Activated B cell treated with CpG ODN at 0.5 μM for 24 hours (primary cell): ENCODE results near the gene THBS1. TPM values are rescaled to one million over a fixed set of nuclear protein-coding genes. Genes with fewer than 3 reads are reported as not detected.

Experiments
- ATAC-seq: fragments of 200-7000 bp; cut with Tn5 transposase; one replicate; pipeline ENCODE4 v1.10.0; 2021; ENCODE audit warnings: low read depth, mild to moderate bottlenecking, moderate library complexity
- CTCF ChIA-PET: fragments of 350-600 bp; sonication (Branson Sonifier 250); formaldehyde crosslinking; loops from one replicate; lab custom pipeline; 2021; ENCODE audit warnings: antibody characterized with exemption; lab: Charles Lee
- POLR2A ChIA-PET: fragments of 350-600 bp; sonication (Branson Sonifier 250); formaldehyde crosslinking; loops from one replicate; lab custom pipeline; 2021; ENCODE audit warnings: antibody characterized with exemption; lab: Charles Lee
- DNase-seq: peaks from one replicate; pipeline ENCODE4 v3.0.0; 2022
- H3K27ac Mint-ChIP-seq: one replicate; pipeline ENCODE4 v1.8.0; 2020; ENCODE audit warnings: mixed read lengths
- H3K27me3 Mint-ChIP-seq: one replicate; pipeline ENCODE4 v1.8.0; 2021; ENCODE audit warnings: mixed read lengths
- H3K36me3 Mint-ChIP-seq: one replicate; pipeline ENCODE4 v1.8.0; 2021; ENCODE audit warnings: low read depth, mixed read lengths
- H3K4me1 Mint-ChIP-seq: one replicate; pipeline ENCODE4 v1.8.0; 2021; ENCODE audit warnings: mixed read lengths
- H3K4me3 Mint-ChIP-seq: one replicate; pipeline ENCODE4 v1.8.0; 2020; ENCODE audit warnings: mild to moderate bottlenecking, mixed read lengths
- H3K9me3 Mint-ChIP-seq: one replicate; pipeline ENCODE4 v1.8.0; 2020; ENCODE audit warnings: mixed read lengths
- intact Hi-C: fragments of 100-400 bp; cut with micrococcal nuclease; formaldehyde crosslinking; loops from one replicate; pipeline ENCODE4 v1.15.1; 2024
- total RNA-seq: library from RNA; stranded (reverse); gene quantifications from 2 replicates; pipeline ENCODE4 v1.2.3, GENCODE V29; 2022
- TF ChIP-seq, protein P1 (sequence below): fragments of 200-600 bp; IDR thresholded peaks from one replicate; pipeline ENCODE4 v1.8.0; 2022; ENCODE audit warnings: antibody characterized with exemption, mild to moderate bottlenecking

The THBS1 gene
- total RNA-seq, 1 donor from 2014 or later: 1.7 TPM

- intact Hi-C loops: no loop called here
- no peak for DNase-seq
- ChIA-PET CTCF (no interaction called here), POLR2A (no interaction called here)
- TF ChIP-seq, protein P1, sequence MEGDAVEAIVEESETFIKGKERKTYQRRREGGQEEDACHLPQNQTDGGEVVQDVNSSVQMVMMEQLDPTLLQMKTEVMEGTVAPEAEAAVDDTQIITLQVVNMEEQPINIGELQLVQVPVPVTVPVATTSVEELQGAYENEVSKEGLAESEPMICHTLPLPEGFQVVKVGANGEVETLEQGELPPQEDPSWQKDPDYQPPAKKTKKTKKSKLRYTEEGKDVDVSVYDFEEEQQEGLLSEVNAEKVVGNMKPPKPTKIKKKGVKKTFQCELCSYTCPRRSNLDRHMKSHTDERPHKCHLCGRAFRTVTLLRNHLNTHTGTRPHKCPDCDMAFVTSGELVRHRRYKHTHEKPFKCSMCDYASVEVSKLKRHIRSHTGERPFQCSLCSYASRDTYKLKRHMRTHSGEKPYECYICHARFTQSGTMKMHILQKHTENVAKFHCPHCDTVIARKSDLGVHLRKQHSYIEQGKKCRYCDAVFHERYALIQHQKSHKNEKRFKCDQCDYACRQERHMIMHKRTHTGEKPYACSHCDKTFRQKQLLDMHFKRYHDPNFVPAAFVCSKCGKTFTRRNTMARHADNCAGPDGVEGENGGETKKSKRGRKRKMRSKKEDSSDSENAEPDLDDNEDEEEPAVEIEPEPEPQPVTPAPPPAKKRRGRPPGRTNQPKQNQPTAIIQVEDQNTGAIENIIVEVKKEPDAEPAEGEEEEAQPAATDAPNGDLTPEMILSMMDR: no peak
- H3K36me3 Mint-ChIP-seq: no peaks in the 10 kb centered on the region
- no peak overlapping the region for H3K27ac Mint-ChIP-seq
- H3K4me1 Mint-ChIP-seq: no peaks in the 10 kb centered on the region
- H3K27me3 Mint-ChIP-seq: peaks cover 12% of the 10 kb centered on the region
- no peaks in the 10 kb centered on the region for H3K9me3 Mint-ChIP-seq
- no peak overlapping the region for H3K4me3 Mint-ChIP-seq
- ATAC-seq: no peak
These were observed 7.6 kb upstream of the THBS1 start for GRCh38 chr15:39573287-39573686.

DNA sequence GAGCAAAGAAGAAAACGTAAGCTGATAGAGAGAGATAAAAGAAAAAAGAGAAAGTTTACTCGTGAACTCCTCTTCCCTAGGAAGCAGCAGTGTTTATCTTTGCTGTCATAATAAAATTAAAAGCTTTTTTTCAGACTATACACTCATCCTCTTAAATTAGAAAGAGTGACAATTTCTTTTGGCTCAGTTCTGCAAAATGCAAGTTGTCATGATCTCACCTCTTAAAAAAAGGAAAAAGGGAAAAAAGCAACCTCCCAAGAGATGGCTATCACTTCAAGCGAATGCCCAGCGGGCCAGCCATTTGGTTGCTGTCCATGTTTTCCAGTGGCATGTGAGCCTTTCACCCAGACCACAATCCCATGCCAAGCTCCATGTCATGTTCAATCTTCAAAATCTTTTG, 7.0 kb upstream of the THBS1 start:
- intact Hi-C loops: no loop called here
- no peak for ATAC-seq
- ChIA-PET CTCF (no interaction called here), POLR2A (no interaction called here)
- no peaks in the 10 kb centered on the region for H3K36me3 Mint-ChIP-seq
- no peaks in the 10 kb centered on the region for H3K4me1 Mint-ChIP-seq
- TF ChIP-seq, protein P1: no peak
- H3K9me3 Mint-ChIP-seq: no peaks in the 10 kb centered on the region
- DNase-seq: no peak
- H3K4me3 Mint-ChIP-seq: no peak overlapping the region
- H3K27me3 Mint-ChIP-seq: peaks cover 17% of the 10 kb centered on the region
- no peak overlapping the region for H3K27ac Mint-ChIP-seq

DNA sequence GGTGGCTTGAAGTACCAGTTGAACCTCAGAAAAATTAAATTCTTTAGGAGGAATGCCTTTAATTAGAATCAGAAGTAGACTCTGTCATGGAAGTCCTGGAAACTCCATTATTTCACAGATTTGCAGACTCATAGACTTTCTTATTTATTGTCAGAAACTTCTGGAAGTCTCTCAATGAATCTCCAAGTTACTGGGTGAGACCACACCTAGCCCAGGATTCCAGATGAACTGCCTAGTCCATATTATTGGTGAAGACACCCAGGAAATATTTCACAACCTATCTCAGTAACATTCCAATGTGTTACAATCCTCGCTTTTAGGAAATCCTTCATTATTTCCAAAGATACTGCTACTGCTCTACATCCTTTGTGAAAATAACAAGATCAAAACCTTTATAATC, 6.5 kb upstream of the THBS1 start:
- Mint-ChIP-seq H3K27me3 (peaks cover 23% of the 10 kb centered on the region), H3K27ac (no peak overlapping the region), H3K4me3 (no peak overlapping the region), H3K36me3 (no peaks in the 10 kb centered on the region), H3K9me3 (no peaks in the 10 kb centered on the region), H3K4me1 (no peaks in the 10 kb centered on the region)
- intact Hi-C loops: no loop called here
- DNase-seq (no peak), ATAC-seq (no peak)
- CTCF ChIA-PET: no interaction called here
- POLR2A ChIA-PET: no interaction called here
- TF ChIP-seq, protein P1: no peak

GRCh38 chr15:39575180-39575579, 5.7 kb upstream of the THBS1 start:
- intact Hi-C loops: no loop called here
- H3K27me3 Mint-ChIP-seq: peaks cover 30% of the 10 kb centered on the region
- no peak for DNase-seq
- ChIA-PET CTCF (no interaction called here), POLR2A (no interaction called here)
- no peak for ATAC-seq
- H3K4me3 Mint-ChIP-seq: no peak overlapping the region
- no peaks in the 10 kb centered on the region for H3K9me3 Mint-ChIP-seq
- peaks cover 2% of the 10 kb centered on the region for H3K4me1 Mint-ChIP-seq
- TF ChIP-seq, protein P1: no peak
- H3K27ac Mint-ChIP-seq: no peak overlapping the region
- no peaks in the 10 kb centered on the region for H3K36me3 Mint-ChIP-seq

GRCh38 chr15:39578851-39579486, 1.9 kb upstream of the THBS1 start:
- H3K9me3 Mint-ChIP-seq: no peaks in the 10 kb centered on the region
- H3K4me1 Mint-ChIP-seq: peaks cover 8% of the 10 kb centered on the region
- ChIA-PET POLR2A (no interaction called here), CTCF (no interaction called here)
- intact Hi-C loops: no loop called here
- TF ChIP-seq, protein P1: no peak
- no peaks in the 10 kb centered on the region for H3K36me3 Mint-ChIP-seq
- peaks cover 46% of the 10 kb centered on the region for H3K27me3 Mint-ChIP-seq
- no peak overlapping the region for H3K4me3 Mint-ChIP-seq
- ATAC-seq (no peak), DNase-seq (no peak)
- no peak overlapping the region for H3K27ac Mint-ChIP-seq
